SK-N-SH treated with all-trans-retinoic acid at 6 μM for 48 hours (cell line): ENCODE results near the gene NOTUM.

Source experiments
- ATAC-seq: fragments of 200-7000 bp; cut with Tn5 transposase; 3 replicates; pipeline ENCODE4 v1.9.1; 2020; ENCODE audit warnings: mild to moderate bottlenecking, moderate library complexity
- ARNTL ChIP-seq: fragments of 450-650 bp; formaldehyde crosslinking; IDR thresholded peaks from 2 replicates; pipeline ENCODE4 v1.5.0; 2020; ENCODE audit warnings: low read depth, mild to moderate bottlenecking, moderate library complexity, borderline replicate concordance
- BACH2 ChIP-seq: fragments of 250-450 bp; sonication (Bioruptor Pico); IDR thresholded peaks from 2 replicates; pipeline ENCODE4 v1.9.0; 2021; ENCODE audit warnings: mild to moderate bottlenecking, borderline replicate concordance
- CREB5 ChIP-seq: fragments of 250-450 bp; sonication (Bioruptor Pico); IDR thresholded peaks from 2 replicates; pipeline ENCODE4 v1.5.1; 2020; ENCODE audit warnings: low read depth, mild to moderate bottlenecking, moderate library complexity
- CSDC2 ChIP-seq: fragments of 250-450 bp; sonication (Bioruptor Pico); IDR thresholded peaks from 2 replicates; pipeline ENCODE4 v1.5.0; 2020; ENCODE audit warnings: mild to moderate bottlenecking, moderate library complexity
- CSRNP3 ChIP-seq: fragments of 250-450 bp; sonication (Bioruptor Pico); IDR thresholded peaks from 2 replicates; pipeline ENCODE4 v1.5.1; 2021; ENCODE audit warnings: mild to moderate bottlenecking, moderate library complexity
- ESRRG ChIP-seq: fragments of 250-450 bp; sonication (Bioruptor Pico); IDR thresholded peaks from 2 replicates; pipeline ENCODE4 v1.6.1; 2021; ENCODE audit warnings: mild to moderate bottlenecking
- GLIS3 ChIP-seq: fragments of 250-450 bp; sonication (Bioruptor Pico); IDR thresholded peaks from 2 replicates; pipeline ENCODE4 v1.5.0; 2020; ENCODE audit warnings: mild to moderate bottlenecking, moderate library complexity
- ISL1 ChIP-seq: fragments of 250-450 bp; sonication (Bioruptor Pico); IDR thresholded peaks from 2 replicates; pipeline ENCODE4 v2.1.2; 2022; ENCODE audit warnings: mild to moderate bottlenecking, moderate library complexity
- OSR1 ChIP-seq: fragments of 250-450 bp; sonication (Bioruptor Pico); IDR thresholded peaks from 2 replicates; pipeline ENCODE4 v1.8.0; 2022; ENCODE audit warnings: moderate library complexity, mild to moderate bottlenecking, inconsistent platforms
- PATZ1 ChIP-seq: fragments of 250-450 bp; sonication (Bioruptor Pico); IDR thresholded peaks from 2 replicates; pipeline ENCODE4 v1.8.0; 2020; ENCODE audit warnings: mild to moderate bottlenecking, moderate library complexity, borderline replicate concordance
- PPARA ChIP-seq: fragments of 250-450 bp; sonication (Bioruptor Pico); IDR thresholded peaks from 2 replicates; pipeline ENCODE4 v1.5.0; 2020; ENCODE audit warnings: mild to moderate bottlenecking, borderline replicate concordance
- RARB ChIP-seq: fragments of 250-450 bp; sonication (Bioruptor Pico); IDR thresholded peaks from 2 replicates; pipeline ENCODE4 v1.8.0; 2021; ENCODE audit warnings: mild to moderate bottlenecking, moderate library complexity
- SNAI2 ChIP-seq: fragments of 250-450 bp; sonication (Bioruptor Pico); IDR thresholded peaks from 2 replicates; pipeline ENCODE4 v1.5.0; 2020; ENCODE audit warnings: mild to moderate bottlenecking, moderate library complexity
- TCF4 ChIP-seq: fragments of 250-450 bp; sonication (Bioruptor Pico); IDR thresholded peaks from 2 replicates; pipeline ENCODE4 v1.8.0; 2021; ENCODE audit warnings: mild to moderate bottlenecking, moderate library complexity, borderline replicate concordance
- TOX ChIP-seq: fragments of 250-450 bp; sonication (Bioruptor Pico); IDR thresholded peaks from 2 replicates; pipeline ENCODE4 v1.8.0; 2021; ENCODE audit warnings: mild to moderate bottlenecking, moderate library complexity, borderline replicate concordance
- TSHZ2 ChIP-seq: fragments of 250-450 bp; sonication (Bioruptor Pico); IDR thresholded peaks from 2 replicates; pipeline ENCODE4 v1.5.0; 2020; ENCODE audit warnings: mild to moderate bottlenecking, moderate library complexity
- ZFP3 ChIP-seq: fragments of 250-450 bp; sonication (Bioruptor Pico); IDR thresholded peaks from 2 replicates; pipeline ENCODE4 v1.5.0; 2020; ENCODE audit warnings: mild to moderate bottlenecking, moderate library complexity
- ZFP30 ChIP-seq: fragments of 450-650 bp; formaldehyde crosslinking; IDR thresholded peaks from 2 replicates; pipeline ENCODE4 v1.5.0; 2022; ENCODE audit warnings: mild to moderate bottlenecking, moderate library complexity
- ZNF565 ChIP-seq: fragments of 450-650 bp; formaldehyde crosslinking; conservative IDR thresholded peaks from 2 replicates; pipeline ENCODE4 v1.5.0; 2020; ENCODE audit warnings: low read depth, mild to moderate bottlenecking, moderate library complexity
- ZNF70 ChIP-seq: fragments of 450-650 bp; formaldehyde crosslinking; IDR thresholded peaks from 2 replicates; pipeline ENCODE4 v1.5.0; 2020; ENCODE audit warnings: mild to moderate bottlenecking, moderate library complexity
- ZNF8 ChIP-seq: fragments of 450-650 bp; formaldehyde crosslinking; IDR thresholded peaks from 2 replicates; pipeline ENCODE4 v1.5.0; 2020; ENCODE audit warnings: mild to moderate bottlenecking, moderate library complexity

NOTUM gene

DNA sequence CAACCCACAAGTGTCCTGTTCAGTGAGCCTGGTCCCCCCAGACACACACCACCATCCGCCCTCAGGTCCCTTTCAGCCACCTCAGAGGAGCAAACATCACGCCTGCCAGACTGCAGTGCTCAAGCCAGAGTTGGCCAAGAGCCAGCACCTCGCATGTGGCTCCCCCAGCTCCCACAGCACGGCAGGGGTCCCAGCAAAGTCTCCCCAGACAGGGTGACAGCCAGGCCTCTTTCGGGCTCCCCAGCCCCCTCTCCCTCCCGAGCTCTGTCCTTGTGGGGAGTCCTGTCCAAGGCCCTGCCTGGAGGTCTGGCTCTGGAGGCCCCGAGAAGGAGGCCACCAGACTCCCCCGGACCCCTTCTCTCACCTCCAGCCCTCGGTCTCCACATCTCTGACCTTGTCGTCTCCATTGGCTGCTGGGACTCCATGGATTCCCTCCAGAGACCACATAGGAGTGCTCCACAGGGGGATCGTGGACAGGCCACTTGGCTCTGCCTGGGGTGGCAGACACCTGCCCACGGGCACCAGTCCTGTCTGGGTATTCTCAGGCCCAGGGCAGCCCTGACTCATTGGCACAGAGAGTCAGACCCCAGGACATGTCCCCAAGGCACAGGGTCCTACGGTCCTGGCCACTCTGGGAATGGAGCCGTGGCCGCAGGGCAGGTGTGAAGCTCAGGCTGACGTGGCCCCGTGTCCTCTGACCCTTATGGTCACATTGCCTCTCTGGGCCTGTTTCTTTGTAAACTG lies 12.2 kb downstream of the NOTUM start:
- TF ChIP-seq TCF4 (CRISPR knock-in tag) (no peak), TSHZ2 (CRISPR knock-in tag) (no peak), CSRNP3 (CRISPR knock-in tag) (no peak), ESRRG (CRISPR knock-in tag) (no peak), BACH2 (no peak), ZNF70 (CRISPR knock-in tag) (no peak), GLIS3 (CRISPR knock-in tag) (no peak), RARB (no peak)
- ATAC-seq = no peak

GRCh38 chr17:81947189-81947588 lies 13.8 kb downstream of the NOTUM start, which contains the start of gene MYADML2:
Gene MYADML2, minus strand, starts transcription at chr17:81947233. Its CDS starts 5,492 bp downstream, at chr17:81941741.
- no peak for ATAC-seq
- TF ChIP-seq BACH2 (no peak), OSR1 (no peak), ZFP30 (CRISPR knock-in tag) (no peak), ISL1 (CRISPR knock-in tag) (no peak), GLIS3 (CRISPR knock-in tag) (no peak)

- ATAC-seq = no peak
- TF ChIP-seq ZNF70 (CRISPR knock-in tag) (no peak), ZFP3 (CRISPR knock-in tag) (no peak), ISL1 (CRISPR knock-in tag) (no peak), ESRRG (CRISPR knock-in tag) (no peak), ZNF8 (CRISPR knock-in tag) (no peak), SNAI2 (CRISPR knock-in tag) (no peak), BACH2 (no peak)
Observed at GRCh38 chr17:81944858-81945257, 16.1 kb downstream of the NOTUM start.

GRCh38 chr17:81942167-81942553 lies 18.8 kb downstream of the NOTUM start:
- TF ChIP-seq ARNTL = no peak
- no peak for TF ChIP-seq PPARA (CRISPR knock-in tag)
- no peak for TF ChIP-seq CREB5 (CRISPR knock-in tag)

GRCh38 chr17:81941484-81942166 lies 19.4 kb downstream of the NOTUM start:
- no peak for ATAC-seq
- TF ChIP-seq ZNF565 (no peak), ZNF8 (CRISPR knock-in tag) (no peak), ARNTL (no peak), OSR1 (no peak), TCF4 (CRISPR knock-in tag) (no peak), PPARA (CRISPR knock-in tag) (no peak), PATZ1 (no peak), TOX (CRISPR knock-in tag) (no peak), CSDC2 (CRISPR knock-in tag) (no peak), CREB5 (CRISPR knock-in tag) (no peak)
- TF ChIP-seq, all 23 proteins: peak for 0

More at GRCh38 chr17:81942167-81942553, 18.8 kb downstream of the NOTUM start:
- no peak for ATAC-seq
